ENCODE results near the gene PAGE2B.

GRCh38 chrX:55127692-55128091 lies 52.9 kb downstream of the PAGE2B start:
- TF ChIP-seq POLR2A (IDR thresholded peaks at IDR 0.05; ENCODE audit: low read depth, low read length), result no peak
- TF ChIP-seq POLR2AphosphoS5 (IDR thresholded peaks at IDR 0.05; ENCODE audit: low read depth, low read length), result no peak
- no peak for TF ChIP-seq TAF1 (IDR thresholded peaks at IDR 0.05; ENCODE audit: borderline replicate concordance, low read depth, low read length)

All from GM12892 (cell line).